Measurements from ENCODE around the gene KLRC4.
"Not testable (repeated sequence)": the region's sequence is repeated elsewhere in the genome, so short reads cannot be mapped to it uniquely, and the experiment has no call there.

Gene KLRC4

DNA sequence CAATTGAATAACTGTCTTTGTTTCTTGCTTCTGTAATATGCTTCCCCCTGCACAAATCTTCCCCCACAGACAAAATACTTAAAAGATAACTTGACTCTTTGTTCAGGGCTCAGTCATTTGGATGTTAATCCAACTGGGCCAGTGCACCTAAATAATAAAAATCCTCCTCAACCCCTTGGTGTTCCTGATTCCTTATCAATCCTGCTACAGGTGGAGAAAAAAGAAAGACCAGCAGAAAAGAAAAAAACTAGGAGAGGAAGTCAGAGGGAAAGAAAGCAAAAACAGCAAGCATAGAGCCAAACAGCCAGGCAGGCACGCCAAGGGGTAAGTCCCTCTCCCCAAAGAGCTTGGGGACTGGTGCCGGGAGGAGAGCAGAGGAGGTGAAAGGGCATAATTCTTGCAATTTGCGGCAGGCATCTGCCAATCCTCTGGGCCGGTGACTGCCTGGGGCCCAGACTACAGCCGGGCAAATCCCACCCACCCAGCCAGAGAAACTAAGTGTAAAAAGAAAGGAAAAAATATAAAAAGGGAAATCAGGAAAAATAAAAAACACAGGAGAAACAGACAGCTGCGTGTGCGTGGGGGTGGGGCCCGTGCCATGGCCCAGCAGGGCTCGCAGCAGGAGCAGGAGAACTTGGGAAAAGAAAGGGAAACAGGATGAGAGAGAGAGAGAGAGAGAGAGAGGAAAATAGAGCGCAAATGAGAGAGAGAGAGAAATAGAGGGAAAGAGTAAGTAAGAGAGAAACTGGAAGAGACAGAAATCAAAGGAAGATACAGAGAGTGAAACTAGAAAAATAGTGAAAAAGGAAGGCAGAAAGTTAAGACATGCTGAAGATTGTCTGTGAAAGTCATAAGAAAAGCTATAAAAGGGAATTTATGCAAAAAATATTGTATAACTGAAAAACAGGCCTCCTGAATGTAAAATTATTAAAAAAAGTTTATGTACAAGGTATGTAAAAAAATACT lies 41.1 kb downstream of the KLRC4 start:
- DNase-seq (ENCODE audit: low read depth): no peak

DNA sequence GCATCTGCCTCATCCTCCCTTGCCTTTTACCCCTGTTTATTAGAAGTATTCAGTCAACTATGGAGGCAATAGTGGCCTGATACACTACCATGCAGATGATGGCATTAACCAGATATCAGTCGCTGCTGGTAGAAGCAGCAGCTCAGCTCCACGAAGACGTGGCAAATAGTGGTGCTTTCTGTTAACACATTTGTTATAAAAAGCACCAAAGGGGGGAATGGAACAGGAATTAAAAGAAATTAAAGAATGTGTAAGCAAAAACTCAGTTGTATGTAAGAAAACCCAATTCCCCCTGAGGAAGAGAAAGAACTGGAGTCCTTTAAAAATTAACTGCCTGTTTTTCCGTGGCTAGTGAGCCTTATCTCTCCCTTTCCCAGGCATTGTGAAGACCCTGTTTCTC lies 41.8 kb downstream of the KLRC4 start:
- not testable (repeated sequence) for DNase-seq (ENCODE audit: low read depth)

GRCh38 chr12:10366875-10367274 lies 42.7 kb downstream of the KLRC4 start:
- no peak for DNase-seq (ENCODE audit: low read depth)

DNA sequence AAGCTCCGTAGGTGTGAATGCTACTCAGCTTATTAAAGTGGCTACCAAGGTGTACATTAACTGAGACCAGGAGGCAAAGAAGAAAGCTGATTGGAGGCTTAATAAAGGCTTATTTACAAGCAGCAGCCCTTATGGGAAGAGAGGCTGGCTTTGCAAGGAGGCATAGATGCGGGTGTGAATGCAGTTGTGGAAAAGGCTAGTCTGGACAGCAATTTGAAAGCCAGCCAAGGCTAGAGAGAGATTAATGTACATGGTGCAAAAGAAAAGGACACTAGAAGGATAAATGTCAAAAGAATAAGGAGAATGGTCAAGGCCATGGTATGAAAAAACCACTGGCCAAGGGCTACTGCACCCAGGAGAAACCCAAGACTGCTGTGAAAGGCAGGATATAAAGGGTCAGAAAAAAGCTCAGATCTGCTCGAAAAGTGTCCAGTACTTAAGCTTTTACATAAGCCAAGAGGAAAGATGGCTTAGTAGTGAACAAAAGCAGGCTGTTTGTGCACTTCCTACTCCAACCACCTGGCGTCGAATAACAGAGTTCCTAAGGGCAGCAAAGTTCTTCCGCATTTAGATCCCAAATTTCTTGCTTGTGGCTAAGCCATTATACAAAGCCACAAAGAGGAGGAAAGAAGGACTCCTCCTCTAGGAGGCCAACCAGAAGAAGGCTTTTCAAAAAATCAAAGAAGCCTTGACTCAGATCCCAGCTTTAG lies 43.7 kb downstream of the KLRC4 start:
- DNase-seq (ENCODE audit: low read depth): no peak

GRCh38 chr12:10364815-10365622 lies 44.5 kb downstream of the KLRC4 start:
- no peak for DNase-seq (ENCODE audit: low read depth)

GRCh38 chr12:10363914-10364814 lies 45.4 kb downstream of the KLRC4 start:
- no peak for DNase-seq (ENCODE audit: low read depth)

- DNase-seq (ENCODE audit: low read depth): no peak
Observed at GRCh38 chr12:10363658-10363913, 46.0 kb downstream of the KLRC4 start.

DNA sequence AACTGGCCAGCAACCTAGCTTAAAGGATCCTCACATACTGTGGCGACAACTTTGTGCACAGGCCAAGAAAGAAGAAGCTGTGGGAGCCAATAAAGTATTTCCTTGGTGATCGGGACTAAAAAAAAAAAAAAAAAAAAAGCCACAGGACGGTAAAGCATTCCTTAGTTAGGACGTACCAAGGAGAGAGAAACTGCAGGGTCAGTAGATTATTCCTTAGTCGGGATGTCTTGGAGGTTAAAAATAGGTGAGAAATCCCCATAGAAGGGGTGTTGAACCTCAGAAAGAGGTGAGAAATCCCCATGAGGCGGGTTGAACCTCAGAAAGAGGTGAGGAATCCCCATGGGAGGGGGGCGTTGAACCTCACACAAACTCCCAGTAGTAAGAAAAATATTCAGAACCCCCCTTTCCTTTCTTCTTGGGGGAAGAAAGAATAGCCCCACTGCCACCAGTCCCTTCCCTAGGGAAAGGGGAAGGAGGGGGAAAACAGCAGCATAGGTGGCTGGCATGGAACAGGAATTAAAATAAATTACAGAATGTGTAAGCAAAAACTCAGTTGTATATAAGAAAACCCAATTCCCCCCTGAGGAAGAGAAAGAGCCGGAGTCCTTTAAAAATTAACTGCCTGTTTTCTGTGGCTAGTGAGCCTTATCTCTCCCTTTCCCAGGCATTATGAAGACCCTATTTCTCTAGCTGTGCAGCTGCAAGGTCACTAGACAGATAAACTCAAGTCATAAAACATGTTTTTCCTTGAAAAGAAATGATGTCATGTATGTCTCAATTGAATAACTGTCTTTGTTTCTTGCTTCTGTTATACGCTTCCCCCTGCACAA lies 46.5 kb downstream of the KLRC4 start:
- DNase-seq (ENCODE audit: low read depth): no peak

- no peak for DNase-seq (ENCODE audit: low read depth)
Observed at GRCh38 chr12:10362325-10362724, 47.2 kb downstream of the KLRC4 start.

GRCh38 chr12:10361622-10362021 lies 47.9 kb downstream of the KLRC4 start:
- no peak for DNase-seq (ENCODE audit: low read depth)

GRCh38 chr12:10361084-10361483 lies 48.5 kb downstream of the KLRC4 start:
- no peak for DNase-seq (ENCODE audit: low read depth)

GRCh38 chr12:10358969-10359368 lies 50.6 kb downstream of the KLRC4 start:
- no peak for DNase-seq (ENCODE audit: low read depth)

DNA sequence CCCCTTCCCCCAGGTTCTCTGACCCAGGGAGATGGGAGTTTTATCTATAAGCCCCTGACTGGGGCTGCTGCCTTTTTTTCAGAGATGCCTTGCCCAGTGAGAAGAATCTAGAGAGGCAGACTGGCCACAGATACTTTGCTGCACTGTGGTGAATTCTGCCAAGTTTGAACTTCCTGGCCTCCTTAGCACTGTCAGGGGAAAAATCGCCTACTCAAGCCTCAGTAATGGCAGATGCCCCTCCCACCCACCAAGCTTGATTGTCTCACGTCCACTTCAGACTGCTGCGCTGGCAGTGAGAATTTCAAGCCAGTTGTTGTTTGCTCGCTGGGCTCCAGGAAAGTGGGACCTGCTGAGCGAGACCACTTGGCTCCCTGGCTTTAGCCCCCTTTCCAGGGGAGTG lies 51.4 kb downstream of the KLRC4 start:
- no peak for DNase-seq (ENCODE audit: low read depth)

Data from stimulated activated CD8-positive, alpha-beta memory T cell treated with anti-CD3 and anti-CD28 coated beads, Interleukin-7, amount 100 ng/mL, for 24 hours (primary cell).